ENCODE results near the gene HSD17B2.

GRCh38 chr16:82067042-82067803 is 32.2 kb downstream of the HSD17B2 start:
- TF ChIP-seq CTCF (IDR thresholded peaks at IDR 0.05) (no peak), ZFX (IDR thresholded peaks at IDR 0.05; ENCODE audit: borderline replicate concordance) (no peak)

All from 22Rv1 (cell line).